IMR-90 (cell line): ENCODE measurements around the gene P2RX7. TPM values are rescaled to one million over a fixed set of nuclear protein-coding genes. Genes with fewer than 3 reads are reported as not detected.

Experiments used
- ATAC-seq: fragments of 200-7000 bp; cut with Tn5 transposase; 2 replicates; pipeline ENCODE4 v1.9.1; 2020; ENCODE audit warnings: low read depth, mild to moderate bottlenecking, moderate library complexity
- BruUV-seq: library from RNA; stranded (reverse); fragments of 400-500 nt; replicated peaks from 2 replicates; lab custom pipeline; 2021; lab: Mats Ljungman, UMichigan
- CTCF ChIA-PET: fragments of 300-600 bp; formaldehyde crosslinking; extraction: SDS; loops from one replicate; lab custom pipeline; 2021; ENCODE audit warnings: antibody characterized with exemption; lab: Yijun Ruan, JAX
- POLR2A ChIA-PET: fragments of 300-600 bp; sonication (Branson Sonifier 250); formaldehyde crosslinking; loops from one replicate; lab custom pipeline; 2022; ENCODE audit warnings: antibody characterized with exemption; ENCODE audit not compliant: unreplicated experiment; lab: Charles Lee
- DNase-seq: peaks from one replicate; pipeline ENCODE4 v3.0.0; 2013
- H2AFZ ChIP-seq: replicated peaks from 2 replicates; pipeline ENCODE3; 2013; ENCODE audit warnings: low read length, mild to moderate bottlenecking; ENCODE audit not compliant: poor library complexity
- H2AK5ac ChIP-seq: 2 replicates; pipeline ENCODE4 v1.6.1; 2013; ENCODE audit warnings: low read depth, low read length, inconsistent platforms
- H2AK9ac ChIP-seq: replicated peaks from 2 replicates; pipeline ENCODE3; 2013; ENCODE audit warnings: mild to moderate bottlenecking, low read depth, low read length, moderate library complexity; ENCODE audit not compliant: poor library complexity
- H2BK120ac ChIP-seq: 2 replicates; pipeline ENCODE4 v1.6.1; 2013; ENCODE audit warnings: low read depth, low read length, inconsistent platforms
- H2BK15ac ChIP-seq: 3 replicates; pipeline ENCODE4 v1.6.1; 2013; ENCODE audit warnings: low read depth, low read length, inconsistent platforms
- H2BK20ac ChIP-seq: 2 replicates; pipeline ENCODE4 v1.6.1; 2013; ENCODE audit warnings: low read depth, mild to moderate bottlenecking, inconsistent platforms, low read length, moderate library complexity
- H2BK5ac ChIP-seq: 2 replicates; pipeline ENCODE4 v1.6.1; 2013; ENCODE audit warnings: mild to moderate bottlenecking, low read depth, low read length, inconsistent platforms; ENCODE audit not compliant: poor library complexity, severe bottlenecking
- H3K14ac ChIP-seq: replicated peaks from 2 replicates; pipeline ENCODE4 v1.6.1; 2013; ENCODE audit warnings: low read depth, low read length, inconsistent platforms
- H3K18ac ChIP-seq: 2 replicates; pipeline ENCODE4 v1.6.1; 2013; ENCODE audit warnings: low read depth, low read length, control low read depth
- H3K23ac ChIP-seq: 2 replicates; pipeline ENCODE4 v1.6.1; 2013; ENCODE audit warnings: low read depth, low read length, inconsistent platforms
- H3K27ac ChIP-seq: 2 replicates; pipeline ENCODE4 v1.5.1; 2013; ENCODE audit warnings: mild to moderate bottlenecking, control low read depth, low read length; ENCODE audit not compliant: insufficient read depth
- H3K27me3 ChIP-seq: 2 replicates; pipeline ENCODE4 v1.6.1; 2013; ENCODE audit warnings: low read length; ENCODE audit not compliant: control insufficient read depth, insufficient read depth
- H3K36me3 ChIP-seq: 2 replicates; pipeline ENCODE4 v1.6.1; 2013; ENCODE audit warnings: low read length, mixed read lengths; ENCODE audit not compliant: control insufficient read depth, insufficient read depth
- H3K4ac ChIP-seq: 2 replicates; pipeline ENCODE4 v1.6.1; 2013; ENCODE audit warnings: low read depth, low read length, inconsistent platforms
- H3K4me1 ChIP-seq: 2 replicates; pipeline ENCODE4 v1.6.1; 2013; ENCODE audit warnings: low read length, mixed read lengths; ENCODE audit not compliant: control insufficient read depth, insufficient read depth
- H3K4me2 ChIP-seq: 2 replicates; pipeline ENCODE4 v1.6.1; 2013; ENCODE audit warnings: low read depth, mild to moderate bottlenecking, control low read depth, low read length, moderate library complexity
- H3K4me3 ChIP-seq: 2 replicates; pipeline ENCODE4 v1.5.1; 2013; ENCODE audit warnings: low read depth, mild to moderate bottlenecking, control low read depth, low read length, moderate library complexity; ENCODE audit not compliant: insufficient read depth
- H3K56ac ChIP-seq: 2 replicates; pipeline ENCODE4 v1.6.1; 2013; ENCODE audit warnings: low read length, inconsistent platforms; ENCODE audit not compliant: insufficient read depth; ENCODE audit errors: extremely low read depth
- H3K79me1 ChIP-seq, 2 experiments: 2 replicates each; pipeline ENCODE4 v1.6.1; 2013; ENCODE audit warnings: low read length in 2 of 2, inconsistent platforms in 1 of 2, low read depth in 1 of 2
- H3K9ac ChIP-seq: 2 replicates; pipeline ENCODE4 v1.6.1; 2013; ENCODE audit warnings: low read depth, low read length, control low read depth
- H3K9me1 ChIP-seq: 2 replicates; pipeline ENCODE4 v1.6.1; 2013; ENCODE audit warnings: low read length, inconsistent platforms; ENCODE audit not compliant: insufficient read depth
- H3K9me3 ChIP-seq: 2 replicates; pipeline ENCODE4 v1.6.1; 2013; ENCODE audit warnings: low read length; ENCODE audit not compliant: control insufficient read depth, insufficient read depth
- H4K20me1 ChIP-seq: 2 replicates; pipeline ENCODE4 v1.6.1; 2013; ENCODE audit warnings: low read length, inconsistent platforms; ENCODE audit not compliant: insufficient read depth
- H4K5ac ChIP-seq: 2 replicates; pipeline ENCODE4 v1.6.1; 2013; ENCODE audit warnings: mild to moderate bottlenecking, low read depth, low read length, control low read depth
- H4K8ac ChIP-seq, 2 experiments: 2 replicates each; pipeline ENCODE4 v1.6.1; 2013; ENCODE audit warnings: low read depth in 2 of 2, low read length in 2 of 2, control low read depth in 1 of 2, inconsistent platforms in 1 of 2
- H4K91ac ChIP-seq: 2 replicates; pipeline ENCODE4 v1.6.1; 2013; ENCODE audit warnings: low read depth, low read length, inconsistent platforms; ENCODE audit not compliant: insufficient read depth
- WGBS, 2 experiments: methylation state at CpG; one replicate each; pipeline versions ENCODE4 v1.1.5 to v1.1.7; 2013; ENCODE audit warnings: missing lambda C conversion rate in 2 of 2; ENCODE audit not compliant: insufficient read length in 1 of 2; ENCODE audit errors: extremely low coverage in 2 of 2; 5-methylcytosine and 5-hydroxymethylcytosine counted together
- dilution Hi-C: fragments of 300-500 bp; cut with HindIII; formaldehyde crosslinking; loops from one replicate; pipeline ENCODE4 v1.14.3; 2018; ENCODE audit warnings: low sequenced_read_pairs; ENCODE audit not compliant: unreplicated experiment
- in situ Hi-C: fragments of 300-500 bp; cut with MboI; formaldehyde crosslinking; loops from 3 replicates; pipeline ENCODE4 v1.14.3; 2019; ENCODE audit warnings: low sequenced_read_pairs, inconsistent platforms, mixed read lengths
- intact Hi-C: fragments of 100-400 bp; cut with micrococcal nuclease; formaldehyde crosslinking; loops from 2 replicates; pipeline ENCODE4 v1.10.0; 2022
- polyA plus RNA-seq, 3 experiments: library from polyadenylated mRNA; depleted of rRNA; stranded (reverse); fragments of >200 nt; gene quantifications; 2 replicates each; pipeline ENCODE4 v1.2.3, GENCODE V29; 2012; ENCODE audit warnings: low replicate concordance in 1 of 3
- total RNA-seq: library from RNA; depleted of rRNA; stranded (reverse); fragments of >200 nt; gene quantifications from 2 replicates; pipeline ENCODE4 v1.2.3, GENCODE V29; 2012
- TF ChIP-seq, protein P1 (sequence below): fragments of 150-350 bp; IDR thresholded peaks from 2 replicates; pipeline ENCODE4 v1.6.1; 2016; ENCODE audit warnings: low read depth, mild to moderate bottlenecking, low read length, moderate library complexity, borderline replicate concordance

The P2RX7 gene
- total and polyA plus RNA-seq, 2 of the 4 experiments (the other 2 are of a cell fraction) = 0.07 to 0.18 TPM

DNA sequence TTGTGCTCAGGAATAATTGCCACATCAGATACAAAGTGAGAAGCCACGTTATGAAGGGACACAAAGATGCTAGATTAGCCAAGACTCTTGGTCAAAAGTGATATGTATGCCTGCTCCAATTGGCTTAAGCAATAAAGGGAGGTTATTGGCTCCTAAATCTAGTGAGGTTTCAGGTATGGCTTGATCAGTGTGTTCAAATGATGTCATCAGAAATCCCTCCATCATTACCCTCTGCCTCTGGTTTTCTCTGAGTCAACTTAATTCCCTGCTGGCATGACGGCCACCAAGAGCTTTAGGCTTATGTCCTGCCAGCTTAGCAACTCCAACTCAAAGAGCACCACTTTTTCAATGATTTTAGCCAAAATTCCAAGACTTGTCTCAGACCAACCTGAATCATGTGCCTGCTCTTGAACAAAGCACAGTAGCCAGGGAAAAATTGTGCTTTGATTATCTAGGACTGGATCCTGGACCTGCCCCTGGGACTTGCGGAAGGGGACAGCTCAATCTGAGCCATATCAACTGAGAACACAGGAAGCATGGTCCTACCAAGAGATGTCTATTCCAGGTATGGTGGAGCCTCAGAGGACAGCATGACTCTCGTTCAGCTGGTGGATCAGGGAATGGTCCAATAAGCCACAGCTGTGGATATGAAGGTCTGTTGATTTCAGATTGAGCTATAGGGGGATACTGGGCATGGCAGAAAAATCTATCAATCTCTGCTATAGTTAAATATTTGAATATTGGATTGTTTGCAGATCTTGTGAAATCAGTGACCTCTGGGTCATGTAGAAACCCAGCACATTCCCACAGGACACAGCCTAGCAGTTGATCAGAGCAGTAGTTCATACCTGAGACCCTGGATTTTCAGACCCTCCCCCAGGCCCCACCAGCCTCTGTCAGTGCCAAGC is 16.1 kb upstream of the P2RX7 start:
- no peaks in the 10 kb centered on the region for H4K20me1 ChIP-seq
- in situ Hi-C loops = no loop called here
- CTCF ChIA-PET = no interaction called here
- H3K9me1 ChIP-seq = no peaks in the 10 kb centered on the region
- no peak overlapping the region for H3K4ac ChIP-seq
- H2BK15ac ChIP-seq = no peak overlapping the region
- no peaks in the 10 kb centered on the region for H3K4me1 ChIP-seq
- no peak overlapping the region for H4K91ac ChIP-seq
- TF ChIP-seq, protein P1, sequence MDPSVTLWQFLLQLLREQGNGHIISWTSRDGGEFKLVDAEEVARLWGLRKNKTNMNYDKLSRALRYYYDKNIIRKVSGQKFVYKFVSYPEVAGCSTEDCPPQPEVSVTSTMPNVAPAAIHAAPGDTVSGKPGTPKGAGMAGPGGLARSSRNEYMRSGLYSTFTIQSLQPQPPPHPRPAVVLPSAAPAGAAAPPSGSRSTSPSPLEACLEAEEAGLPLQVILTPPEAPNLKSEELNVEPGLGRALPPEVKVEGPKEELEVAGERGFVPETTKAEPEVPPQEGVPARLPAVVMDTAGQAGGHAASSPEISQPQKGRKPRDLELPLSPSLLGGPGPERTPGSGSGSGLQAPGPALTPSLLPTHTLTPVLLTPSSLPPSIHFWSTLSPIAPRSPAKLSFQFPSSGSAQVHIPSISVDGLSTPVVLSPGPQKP = no peak
- dilution Hi-C loops = no loop called here
- ATAC-seq (no peak), DNase-seq (no peak)
- no peak overlapping the region for H3K4me2 ChIP-seq
- H3K79me1 ChIP-seq = no peaks in the 10 kb centered on the region
- H3K27me3 ChIP-seq = peaks cover 22% of the 10 kb centered on the region
- H3K4me3 ChIP-seq = no peak overlapping the region
- no peak overlapping the region for H3K18ac ChIP-seq
- H2AFZ ChIP-seq = no peak overlapping the region
- H3K23ac ChIP-seq = no peak overlapping the region
- no peak overlapping the region for H3K27ac ChIP-seq
- whole genome bisulfite sequencing, 2 experiments = 75% methylated on average over 2 of the region's 4 CpGs; no CpG with 5 or more reads in 1 of the 2 experiments
- no TSS peak for BruUV-seq
- no peak overlapping the region for H4K8ac ChIP-seq
- H3K9me3 ChIP-seq = no peaks in the 10 kb centered on the region
- POLR2A ChIA-PET = interaction anchor here (0.5 kb wide), 1 partner anchor 684 kb away, joined by 11 read pairs; no protein-coding TSS in a partner anchor
- no peaks in the 10 kb centered on the region for H3K36me3 ChIP-seq
- H3K9ac ChIP-seq = no peak overlapping the region
- no peak overlapping the region for H2AK5ac ChIP-seq
- H4K5ac ChIP-seq = no peak overlapping the region
- H2BK120ac ChIP-seq = no peak overlapping the region
- H2AK9ac ChIP-seq = no peak overlapping the region
- H2BK5ac ChIP-seq = no peak overlapping the region
- H3K56ac ChIP-seq = no peak overlapping the region
- intact Hi-C loops = no loop called here
- no peak overlapping the region for H2BK20ac ChIP-seq
- no peak overlapping the region for H3K14ac ChIP-seq
